Mammary epithelial cell (primary cell): ENCODE results near the gene RALGPS1.

Experiments
- EZH2 ChIP-seq: IDR thresholded peaks from 2 replicates; pipeline ENCODE4 v1.6.1; 2012; ENCODE audit warnings: low read length, inconsistent platforms, borderline replicate concordance
- TF ChIP-seq, protein P1 (sequence below), 2 donors: IDR thresholded peaks in 1 of 2; conservative IDR thresholded peaks in 1 of 2; 2 replicates each; pipeline ENCODE4 v1.5.1; 2011 to 2012; ENCODE audit warnings: inconsistent platforms in 2 of 2, low read length in 2 of 2, mild to moderate bottlenecking in 2 of 2, control low read depth in 1 of 2, low read depth in 1 of 2; ENCODE audit not compliant: insufficient read depth in 1 of 2; ENCODE audit errors: extremely low read depth in 1 of 2

DNA sequence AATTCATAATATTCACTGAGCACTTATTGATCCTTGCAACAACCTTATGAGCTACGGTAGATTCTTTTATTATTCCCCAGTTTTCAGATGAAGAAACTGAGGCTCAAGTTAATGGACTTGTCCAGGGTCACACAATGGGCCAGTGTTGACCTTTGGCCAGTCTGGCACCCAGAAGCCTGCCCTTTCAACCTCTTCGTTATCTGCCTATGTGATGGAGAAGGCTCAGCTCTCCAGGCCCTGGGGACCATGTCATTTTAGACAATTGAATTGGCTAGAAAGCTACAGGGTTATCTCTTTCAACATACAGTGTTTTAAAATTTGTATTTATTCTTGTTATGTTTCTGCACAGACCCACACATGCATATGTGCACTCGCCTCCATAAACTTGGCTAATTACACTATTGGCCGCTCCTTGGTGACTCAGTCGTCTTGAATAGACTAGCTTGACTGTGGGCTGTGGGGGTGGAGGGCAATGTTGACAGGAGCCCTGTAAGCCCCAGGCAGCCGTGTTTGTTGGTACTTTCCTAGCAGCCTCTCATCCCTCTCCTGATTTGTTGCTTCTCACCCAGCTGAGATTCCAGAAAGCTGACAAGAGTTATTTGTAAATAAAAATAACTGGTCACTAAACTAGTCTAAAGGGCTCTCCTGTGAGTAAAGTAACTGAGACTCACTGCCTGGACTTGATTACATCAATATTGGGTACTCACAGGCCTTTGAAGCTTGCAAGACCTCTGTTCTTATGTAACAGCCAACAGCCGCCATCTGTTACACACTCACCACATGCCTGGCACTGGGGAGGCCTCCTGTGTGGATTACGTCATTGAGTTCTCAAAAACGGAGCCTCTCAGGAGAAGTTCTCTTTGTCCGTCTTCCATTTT is 216.3 kb downstream of the RALGPS1 start:
- TF ChIP-seq, protein P1, sequence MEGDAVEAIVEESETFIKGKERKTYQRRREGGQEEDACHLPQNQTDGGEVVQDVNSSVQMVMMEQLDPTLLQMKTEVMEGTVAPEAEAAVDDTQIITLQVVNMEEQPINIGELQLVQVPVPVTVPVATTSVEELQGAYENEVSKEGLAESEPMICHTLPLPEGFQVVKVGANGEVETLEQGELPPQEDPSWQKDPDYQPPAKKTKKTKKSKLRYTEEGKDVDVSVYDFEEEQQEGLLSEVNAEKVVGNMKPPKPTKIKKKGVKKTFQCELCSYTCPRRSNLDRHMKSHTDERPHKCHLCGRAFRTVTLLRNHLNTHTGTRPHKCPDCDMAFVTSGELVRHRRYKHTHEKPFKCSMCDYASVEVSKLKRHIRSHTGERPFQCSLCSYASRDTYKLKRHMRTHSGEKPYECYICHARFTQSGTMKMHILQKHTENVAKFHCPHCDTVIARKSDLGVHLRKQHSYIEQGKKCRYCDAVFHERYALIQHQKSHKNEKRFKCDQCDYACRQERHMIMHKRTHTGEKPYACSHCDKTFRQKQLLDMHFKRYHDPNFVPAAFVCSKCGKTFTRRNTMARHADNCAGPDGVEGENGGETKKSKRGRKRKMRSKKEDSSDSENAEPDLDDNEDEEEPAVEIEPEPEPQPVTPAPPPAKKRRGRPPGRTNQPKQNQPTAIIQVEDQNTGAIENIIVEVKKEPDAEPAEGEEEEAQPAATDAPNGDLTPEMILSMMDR (conservative IDR thresholded peaks at IDR 0.05 in 1 of 2, IDR thresholded peaks at IDR 0.05 in 1 of 2; ENCODE audit: extremely low read depth in 1 of 2, insufficient read depth in 1 of 2, low read depth in 1 of 2, low read length in 2 of 2): no peak
- no peak for TF ChIP-seq EZH2
